ENCODE measurements around the gene TMCO4.
"Not testable (repeated sequence)": the region's sequence is repeated elsewhere in the genome, so short reads cannot be mapped to it uniquely, and the experiment has no call there.

The TMCO4 gene

GRCh38 chr1:19644395-19644680 lies 155.4 kb downstream of the TMCO4 start:
- TF ChIP-seq, protein P1, sequence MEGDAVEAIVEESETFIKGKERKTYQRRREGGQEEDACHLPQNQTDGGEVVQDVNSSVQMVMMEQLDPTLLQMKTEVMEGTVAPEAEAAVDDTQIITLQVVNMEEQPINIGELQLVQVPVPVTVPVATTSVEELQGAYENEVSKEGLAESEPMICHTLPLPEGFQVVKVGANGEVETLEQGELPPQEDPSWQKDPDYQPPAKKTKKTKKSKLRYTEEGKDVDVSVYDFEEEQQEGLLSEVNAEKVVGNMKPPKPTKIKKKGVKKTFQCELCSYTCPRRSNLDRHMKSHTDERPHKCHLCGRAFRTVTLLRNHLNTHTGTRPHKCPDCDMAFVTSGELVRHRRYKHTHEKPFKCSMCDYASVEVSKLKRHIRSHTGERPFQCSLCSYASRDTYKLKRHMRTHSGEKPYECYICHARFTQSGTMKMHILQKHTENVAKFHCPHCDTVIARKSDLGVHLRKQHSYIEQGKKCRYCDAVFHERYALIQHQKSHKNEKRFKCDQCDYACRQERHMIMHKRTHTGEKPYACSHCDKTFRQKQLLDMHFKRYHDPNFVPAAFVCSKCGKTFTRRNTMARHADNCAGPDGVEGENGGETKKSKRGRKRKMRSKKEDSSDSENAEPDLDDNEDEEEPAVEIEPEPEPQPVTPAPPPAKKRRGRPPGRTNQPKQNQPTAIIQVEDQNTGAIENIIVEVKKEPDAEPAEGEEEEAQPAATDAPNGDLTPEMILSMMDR (conservative IDR thresholded peaks at IDR 0.05; ENCODE audit: control insufficient read depth, insufficient read depth, low read depth, low read length): no peak
- no peak for DNase-seq (ENCODE audit: low read depth)

DNA sequence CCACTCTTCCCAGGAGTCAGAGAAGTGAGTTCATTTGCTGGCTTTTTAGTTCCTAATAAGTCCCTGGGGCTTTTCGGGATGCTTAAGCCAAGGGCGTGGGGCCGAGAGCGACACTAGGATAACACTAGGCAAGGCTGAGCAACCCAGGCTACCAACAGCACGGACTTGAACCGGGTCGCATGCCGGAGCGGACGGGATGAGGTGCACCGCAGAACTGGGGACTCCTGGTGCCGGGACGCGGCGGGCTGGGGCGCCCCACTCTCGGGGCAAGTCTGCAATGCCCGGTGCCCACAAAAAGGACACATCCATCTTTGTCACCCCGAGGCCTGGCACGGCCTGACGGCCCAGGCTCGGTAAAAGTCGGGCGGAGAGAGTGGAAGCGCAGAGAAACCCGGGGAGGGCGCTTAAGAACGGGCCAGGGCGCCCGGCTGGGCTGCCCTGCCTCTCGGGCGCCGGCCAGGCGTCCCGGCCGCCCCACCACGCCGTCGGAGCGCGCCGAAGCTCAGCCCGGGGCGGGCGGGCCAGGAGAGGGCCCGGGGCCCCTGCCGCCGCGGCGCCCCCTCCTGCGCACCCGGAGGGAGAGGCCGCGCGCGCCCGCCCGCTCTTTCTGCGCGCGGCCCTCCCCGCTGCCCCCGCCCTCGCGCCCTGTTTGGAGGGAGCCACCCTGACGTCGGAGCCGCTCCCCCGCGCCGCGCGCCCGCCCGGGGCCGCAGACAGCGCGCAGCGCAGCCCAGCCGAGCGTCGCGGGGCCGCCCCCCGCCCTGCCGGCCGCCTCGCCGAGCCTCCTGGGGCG lies 155.9 kb downstream of the TMCO4 start, which contains the start of gene NBL1:
NBL1 (plus strand) TSS at position 710 of the 793 bp plus-strand sequence. CDS start 10,720 bp downstream, outside the sequence.
- DNase-seq (ENCODE audit: low read depth): peak; percentile 48
- peak within 1 kb of the TSS; percentile 84 for H3K4me3 ChIP-seq (ENCODE audit: control insufficient read depth, low read depth, low read length)
- TF ChIP-seq, protein P1 (conservative IDR thresholded peaks at IDR 0.05; ENCODE audit: control insufficient read depth, insufficient read depth, low read depth, low read length): no peak

More at GRCh38 chr1:19644395-19644680, 155.4 kb downstream of the TMCO4 start:
- peak overlapping the region; percentile 84 for H3K4me3 ChIP-seq (ENCODE audit: control insufficient read depth, low read depth, low read length)

- H3K4me3 ChIP-seq (ENCODE audit: control insufficient read depth, low read depth, low read length): no peak overlapping the region
Observed at GRCh38 chr1:19643121-19643520, 156.6 kb downstream of the TMCO4 start.

GRCh38 chr1:19640363-19641316 lies 159.1 kb downstream of the TMCO4 start:
- no peak for DNase-seq (ENCODE audit: low read depth)
- TF ChIP-seq, protein P1 (conservative IDR thresholded peaks at IDR 0.05; ENCODE audit: control insufficient read depth, insufficient read depth, low read depth, low read length): no peak
- H3K4me3 ChIP-seq (ENCODE audit: control insufficient read depth, low read depth, low read length): no peak overlapping the region

More at GRCh38 chr1:19643121-19643520, 156.6 kb downstream of the TMCO4 start:
- DNase-seq (ENCODE audit: low read depth): peak; percentile 47
- TF ChIP-seq, protein P1 (conservative IDR thresholded peaks at IDR 0.05; ENCODE audit: control insufficient read depth, insufficient read depth, low read depth, low read length): no peak

GRCh38 chr1:19639999-19640362 lies 159.7 kb downstream of the TMCO4 start:
- TF ChIP-seq, protein P1 (conservative IDR thresholded peaks at IDR 0.05; ENCODE audit: control insufficient read depth, insufficient read depth, low read depth, low read length): no peak
- no peak overlapping the region for H3K4me3 ChIP-seq (ENCODE audit: control insufficient read depth, low read depth, low read length)
- peak; percentile 70 for DNase-seq (ENCODE audit: low read depth)

GRCh38 chr1:19639228-19639627 lies 160.5 kb downstream of the TMCO4 start:
- H3K4me3 ChIP-seq (ENCODE audit: control insufficient read depth, low read depth, low read length); DNase-seq (ENCODE audit: low read depth): not testable (repeated sequence)

DNA sequence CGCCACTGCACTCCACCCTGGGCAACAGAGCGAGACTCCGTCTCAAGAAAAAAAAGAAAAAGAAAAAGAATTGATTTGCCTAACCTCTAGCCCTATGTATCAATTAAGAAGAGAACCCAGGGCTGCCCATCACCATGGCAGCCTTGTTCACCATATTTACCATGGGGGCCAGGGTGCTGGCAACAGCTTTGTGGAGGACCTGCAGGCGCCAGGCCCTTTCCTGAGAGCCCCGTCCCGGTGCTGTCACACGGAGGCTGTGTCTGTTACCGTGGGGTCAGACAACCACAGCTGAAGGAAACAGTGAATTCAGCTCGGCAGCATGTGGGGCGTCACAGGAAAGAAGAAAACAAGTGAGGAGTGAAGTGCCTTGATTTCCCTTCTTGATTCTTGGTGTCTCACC lies 162.1 kb downstream of the TMCO4 start:
- TF ChIP-seq, protein P1 (conservative IDR thresholded peaks at IDR 0.05; ENCODE audit: control insufficient read depth, insufficient read depth, low read depth, low read length): no peak
- H3K4me3 ChIP-seq (ENCODE audit: control insufficient read depth, low read depth, low read length): no peak overlapping the region
- DNase-seq (ENCODE audit: low read depth): no peak

GRCh38 chr1:19636749-19637148 lies 163.0 kb downstream of the TMCO4 start:
- not testable (repeated sequence) for DNase-seq (ENCODE audit: low read depth); H3K4me3 ChIP-seq (ENCODE audit: control insufficient read depth, low read depth, low read length)
